Measurements from ENCODE around the gene DRD2.

GRCh38 chr11:113389272-113389671, 85.9 kb downstream of the DRD2 start:
- TF ChIP-seq POLR2A (IDR thresholded peaks at IDR 0.05), result no peak
- TF ChIP-seq, protein P1, sequence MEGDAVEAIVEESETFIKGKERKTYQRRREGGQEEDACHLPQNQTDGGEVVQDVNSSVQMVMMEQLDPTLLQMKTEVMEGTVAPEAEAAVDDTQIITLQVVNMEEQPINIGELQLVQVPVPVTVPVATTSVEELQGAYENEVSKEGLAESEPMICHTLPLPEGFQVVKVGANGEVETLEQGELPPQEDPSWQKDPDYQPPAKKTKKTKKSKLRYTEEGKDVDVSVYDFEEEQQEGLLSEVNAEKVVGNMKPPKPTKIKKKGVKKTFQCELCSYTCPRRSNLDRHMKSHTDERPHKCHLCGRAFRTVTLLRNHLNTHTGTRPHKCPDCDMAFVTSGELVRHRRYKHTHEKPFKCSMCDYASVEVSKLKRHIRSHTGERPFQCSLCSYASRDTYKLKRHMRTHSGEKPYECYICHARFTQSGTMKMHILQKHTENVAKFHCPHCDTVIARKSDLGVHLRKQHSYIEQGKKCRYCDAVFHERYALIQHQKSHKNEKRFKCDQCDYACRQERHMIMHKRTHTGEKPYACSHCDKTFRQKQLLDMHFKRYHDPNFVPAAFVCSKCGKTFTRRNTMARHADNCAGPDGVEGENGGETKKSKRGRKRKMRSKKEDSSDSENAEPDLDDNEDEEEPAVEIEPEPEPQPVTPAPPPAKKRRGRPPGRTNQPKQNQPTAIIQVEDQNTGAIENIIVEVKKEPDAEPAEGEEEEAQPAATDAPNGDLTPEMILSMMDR (IDR thresholded peaks at IDR 0.05), result no peak
